H9 (cell line): ENCODE data around the gene TK2. TPM values are rescaled to one million over a fixed set of nuclear protein-coding genes. Genes with fewer than 3 reads are reported as not detected.

Experiments used
- DNase-seq: peaks from one replicate; pipeline ENCODE4 v3.0.0-alpha.2; 2017
- H2AFZ ChIP-seq: one replicate; pipeline ENCODE4 v1.6.1; 2013; ENCODE audit warnings: mild to moderate bottlenecking, low read length, control low read depth, moderate library complexity
- H2AK5ac ChIP-seq: 2 replicates; pipeline ENCODE4 v1.6.1; 2013; ENCODE audit warnings: low read length, control low read depth, mixed read lengths; ENCODE audit not compliant: insufficient read length
- H2BK120ac ChIP-seq: one replicate; pipeline ENCODE4 v1.6.1; 2013; ENCODE audit warnings: low read depth, mild to moderate bottlenecking, low read length, control low read depth, inconsistent platforms; ENCODE audit not compliant: poor library complexity, severe bottlenecking
- H2BK12ac ChIP-seq: 2 replicates; pipeline ENCODE4 v1.6.1; 2013; ENCODE audit warnings: low read length, control low read depth, mixed read lengths, low read depth; ENCODE audit not compliant: insufficient read length
- H2BK15ac ChIP-seq: 2 replicates; pipeline ENCODE4 v1.6.1; 2013; ENCODE audit warnings: low read depth, low read length, control low read depth
- H2BK20ac ChIP-seq: one replicate; pipeline ENCODE4 v1.6.1; 2013; ENCODE audit warnings: low read depth, mild to moderate bottlenecking, low read length, control low read depth, inconsistent platforms; ENCODE audit not compliant: poor library complexity, severe bottlenecking
- H2BK5ac ChIP-seq: 2 replicates; pipeline ENCODE4 v1.6.1; 2013; ENCODE audit warnings: low read length, control low read depth, mixed read lengths; ENCODE audit not compliant: insufficient read length
- H3K14ac ChIP-seq: 2 replicates; pipeline ENCODE4 v1.6.1; 2013; ENCODE audit warnings: low read length, control low read depth; ENCODE audit not compliant: insufficient read depth
- H3K18ac ChIP-seq: 2 replicates; pipeline ENCODE4 v1.6.1; 2013; ENCODE audit warnings: low read depth, mild to moderate bottlenecking, mixed read lengths, low read length, control low read depth; ENCODE audit not compliant: insufficient read length
- H3K23ac ChIP-seq: 2 replicates; pipeline ENCODE4 v1.6.1; 2013; ENCODE audit warnings: low read length, control low read depth, mixed read lengths, low read depth; ENCODE audit not compliant: insufficient read length
- H3K23me2 ChIP-seq: 2 replicates; pipeline ENCODE4 v1.6.1; 2013; ENCODE audit warnings: low read depth, mild to moderate bottlenecking, mixed read lengths, low read length, control low read depth; ENCODE audit not compliant: insufficient read length, poor library complexity, severe bottlenecking
- H3K27ac ChIP-seq: 2 replicates; pipeline ENCODE4 v1.5.1; 2013; ENCODE audit warnings: low read length, control low read depth, mixed read lengths, low read depth; ENCODE audit not compliant: insufficient read length
- H3K27me3 ChIP-seq: 2 replicates; pipeline ENCODE4 v1.6.1; 2013; ENCODE audit warnings: low read length, control low read depth, inconsistent platforms; ENCODE audit not compliant: insufficient read depth
- H3K4ac ChIP-seq: 2 replicates; pipeline ENCODE4 v1.6.1; 2013; ENCODE audit warnings: low read depth, mild to moderate bottlenecking, control low read depth, inconsistent platforms, low read length, moderate library complexity
- H3K4me1 ChIP-seq: 2 replicates; pipeline ENCODE4 v1.6.1; 2013; ENCODE audit warnings: low read length, control low read depth, inconsistent platforms; ENCODE audit not compliant: insufficient read depth
- H3K4me2 ChIP-seq: 2 replicates; pipeline ENCODE4 v1.6.1; 2013; ENCODE audit warnings: low read length, control low read depth, mixed read lengths; ENCODE audit not compliant: insufficient read length, insufficient read depth
- H3K56ac ChIP-seq: 2 replicates; pipeline ENCODE4 v1.6.1; 2013; ENCODE audit warnings: low read depth, mild to moderate bottlenecking, mixed read lengths, low read length, control low read depth; ENCODE audit not compliant: insufficient read length
- H3K79me1 ChIP-seq: 2 replicates; pipeline ENCODE4 v1.6.1; 2013; ENCODE audit warnings: low read depth, mild to moderate bottlenecking, moderate library complexity, low read length, control low read depth, inconsistent platforms; ENCODE audit not compliant: insufficient read depth, poor library complexity, severe bottlenecking
- H3K79me2 ChIP-seq: 2 replicates; pipeline ENCODE4 v1.6.1; 2013; ENCODE audit warnings: low read length, control low read depth, inconsistent platforms; ENCODE audit not compliant: insufficient read depth
- H3K9ac ChIP-seq: 2 replicates; pipeline ENCODE4 v1.6.1; 2013; ENCODE audit warnings: low read length, control low read depth, mixed read lengths; ENCODE audit not compliant: insufficient read length; ENCODE audit errors: extremely low read depth
- H3K9me3 ChIP-seq: one replicate; pipeline ENCODE4 v1.6.1; 2013; ENCODE audit warnings: low read depth, low read length, inconsistent platforms; ENCODE audit not compliant: control insufficient read depth
- H3T11ph ChIP-seq: one replicate; pipeline ENCODE4 v1.6.1; 2013; ENCODE audit warnings: mild to moderate bottlenecking, low read length, control low read depth, inconsistent platforms
- H4K20me1 ChIP-seq: one replicate; pipeline ENCODE4 v1.6.1; 2013; ENCODE audit not compliant: control insufficient read depth, insufficient read length, insufficient read depth
- H4K5ac ChIP-seq: 2 replicates; pipeline ENCODE4 v1.6.1; 2013; ENCODE audit warnings: low read depth, mild to moderate bottlenecking, mixed read lengths, low read length, control low read depth; ENCODE audit not compliant: insufficient read length
- H4K8ac ChIP-seq: replicated peaks from 2 replicates; pipeline ENCODE4 v1.6.1; 2013; ENCODE audit warnings: low read length, control low read depth, mixed read lengths, low read depth; ENCODE audit not compliant: insufficient read length
- H4K91ac ChIP-seq: 2 replicates; pipeline ENCODE4 v1.6.1; 2013; ENCODE audit warnings: low read depth, mild to moderate bottlenecking, moderate library complexity, mixed read lengths, low read length, control low read depth; ENCODE audit not compliant: insufficient read length
- H3K27ac Mint-ChIP-seq, 3 experiments: 2 replicates in 2 of 3; 3 replicates in 1 of 3; pipeline ENCODE4 v1.8.0; 2020 to 2021; ENCODE audit warnings: mixed read lengths in 3 of 3, mild to moderate bottlenecking in 1 of 3, moderate library complexity in 1 of 3
- H3K27me3 Mint-ChIP-seq: 2 replicates; pipeline ENCODE4 v1.8.0; 2021; ENCODE audit warnings: low read depth, mild to moderate bottlenecking, moderate library complexity, mixed read lengths
- H3K36me3 Mint-ChIP-seq, 3 experiments: 2 replicates in 2 of 3; 3 replicates in 1 of 3; pipeline ENCODE4 v1.8.0; 2020 to 2021; ENCODE audit warnings: low read depth in 3 of 3, mixed read lengths in 3 of 3; ENCODE audit not compliant: insufficient read depth in 1 of 3
- H3K4me1 Mint-ChIP-seq, 2 experiments: 2 replicates each; pipeline ENCODE4 v1.8.0; 2020; ENCODE audit warnings: mixed read lengths in 2 of 2
- H3K4me3 Mint-ChIP-seq, 2 experiments: 2 replicates in 1 of 2; 3 replicates in 1 of 2; pipeline ENCODE4 v1.8.0; 2020 to 2021; ENCODE audit warnings: mild to moderate bottlenecking in 2 of 2, mixed read lengths in 2 of 2, moderate library complexity in 1 of 2
- H3K9me3 Mint-ChIP-seq, 2 experiments: 2 replicates in 1 of 2; 3 replicates in 1 of 2; pipeline ENCODE4 v1.8.0; 2020; ENCODE audit warnings: mild to moderate bottlenecking in 2 of 2, mixed read lengths in 2 of 2, moderate library complexity in 1 of 2
- WGBS: extraction: QIAGEN DNeasy Blood & Tissue Kit; methylation state at CpG from one replicate; pipeline ENCODE4 v1.1.7; 2013; ENCODE audit warnings: missing lambda C conversion rate, low lambda C conversion rate, mixed read lengths; ENCODE audit not compliant: insufficient read length; ENCODE audit errors: extremely low coverage; 5-methylcytosine and 5-hydroxymethylcytosine counted together
- total RNA-seq: library from RNA; stranded (reverse); gene quantifications from 2 replicates; pipeline ENCODE4 v1.2.1, GENCODE V29; 2021
- TF ChIP-seq, protein P1 (sequence below): fragments of 200-600 bp; sonication (generic); conservative IDR thresholded peaks from 3 replicates; pipeline ENCODE4 v1.8.0; 2021; ENCODE audit warnings: antibody characterized with exemption, mild to moderate bottlenecking

TK2 gene
- total RNA-seq, 1 experiment from 2014 or later = 5.2 TPM

- no peak overlapping the region for H4K8ac ChIP-seq
- DNase-seq = no peak
- no CpG with 5 or more reads among the region's 7 CpGs for WGBS
These were observed 44.8 kb upstream of the TK2 start for GRCh38 chr16:66594739-66595138.

More at GRCh38 chr16:66594739-66595138, 44.8 kb upstream of the TK2 start:
- Histone ChIP-seq H2AK5ac (no peak overlapping the region), H4K5ac (no peak overlapping the region), H2BK15ac (no peak overlapping the region), H3K56ac (no peak overlapping the region), H4K91ac (no peak overlapping the region), H2BK5ac (no peak overlapping the region), H3K4me1 (no peaks in the 10 kb centered on the region), H3K27ac (no peak overlapping the region), H4K20me1 (no peaks in the 10 kb centered on the region), H3K79me2 (no peaks in the 10 kb centered on the region), H3K18ac (no peak overlapping the region), H3T11ph (no peak overlapping the region), H3K9ac (no peak overlapping the region), H3K79me1 (no peaks in the 10 kb centered on the region), H2AFZ (no peak overlapping the region), H3K23me2 (no peaks in the 10 kb centered on the region), H3K27me3 (no peaks in the 10 kb centered on the region), H2BK120ac (no peak overlapping the region), H2BK12ac (no peak overlapping the region), H3K4me2 (no peak overlapping the region), H3K4ac (no peak overlapping the region), H3K9me3 (no peaks in the 10 kb centered on the region), H3K23ac (no peak overlapping the region), H3K14ac (no peak overlapping the region), H2BK20ac (no peak overlapping the region)
- peaks cover 4 to 11% of the 10 kb centered on the region in 2 experiments; a peak in 3 of 4 replicates for H3K4me1 Mint-ChIP-seq
- no peaks in the 10 kb centered on the region for H3K9me3 Mint-ChIP-seq
- TF ChIP-seq, protein P1, sequence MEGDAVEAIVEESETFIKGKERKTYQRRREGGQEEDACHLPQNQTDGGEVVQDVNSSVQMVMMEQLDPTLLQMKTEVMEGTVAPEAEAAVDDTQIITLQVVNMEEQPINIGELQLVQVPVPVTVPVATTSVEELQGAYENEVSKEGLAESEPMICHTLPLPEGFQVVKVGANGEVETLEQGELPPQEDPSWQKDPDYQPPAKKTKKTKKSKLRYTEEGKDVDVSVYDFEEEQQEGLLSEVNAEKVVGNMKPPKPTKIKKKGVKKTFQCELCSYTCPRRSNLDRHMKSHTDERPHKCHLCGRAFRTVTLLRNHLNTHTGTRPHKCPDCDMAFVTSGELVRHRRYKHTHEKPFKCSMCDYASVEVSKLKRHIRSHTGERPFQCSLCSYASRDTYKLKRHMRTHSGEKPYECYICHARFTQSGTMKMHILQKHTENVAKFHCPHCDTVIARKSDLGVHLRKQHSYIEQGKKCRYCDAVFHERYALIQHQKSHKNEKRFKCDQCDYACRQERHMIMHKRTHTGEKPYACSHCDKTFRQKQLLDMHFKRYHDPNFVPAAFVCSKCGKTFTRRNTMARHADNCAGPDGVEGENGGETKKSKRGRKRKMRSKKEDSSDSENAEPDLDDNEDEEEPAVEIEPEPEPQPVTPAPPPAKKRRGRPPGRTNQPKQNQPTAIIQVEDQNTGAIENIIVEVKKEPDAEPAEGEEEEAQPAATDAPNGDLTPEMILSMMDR = no peak
- H3K27me3 Mint-ChIP-seq = no peaks in the 10 kb centered on the region; the same call in none of the 2 replicates
- no peaks in the 10 kb centered on the region for H3K36me3 Mint-ChIP-seq
- H3K27ac Mint-ChIP-seq = no peak overlapping the region
- H3K4me3 Mint-ChIP-seq = no peak overlapping the region
